ENCODE data around the gene CASR.

Gene CASR

DNA sequence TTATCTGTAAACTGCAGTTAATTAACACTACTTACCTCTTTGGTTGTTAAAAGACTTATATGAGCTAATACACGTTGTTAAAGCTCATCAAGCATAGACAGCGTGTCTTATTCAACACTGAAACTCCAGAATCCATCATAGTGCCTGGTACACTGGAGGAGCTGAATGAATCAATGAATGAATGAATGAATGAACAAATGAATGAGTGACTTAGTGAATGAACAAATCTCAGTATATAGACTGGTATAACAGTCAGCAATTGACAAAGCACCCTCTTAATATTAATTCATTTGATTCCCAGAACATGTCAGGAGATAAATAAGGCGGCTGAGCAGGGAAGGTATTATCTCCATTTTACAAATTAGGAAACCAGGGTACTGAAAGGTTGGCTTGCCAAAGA is 7.1 kb downstream of the CASR start:
- no peak overlapping the region for H2BK15ac ChIP-seq (ENCODE audit: low read length)
- peaks cover 0 to 34% (median 4%) of the 10 kb centered on the region in 3 experiments for H3K27me3 ChIP-seq (ENCODE audit: control insufficient read depth in 3 of 3, insufficient read depth in 3 of 3, low read depth in 1 of 3, low read length in 3 of 3)
- H3K9me3 ChIP-seq (replicated peaks in 1 of 2; ENCODE audit: control insufficient read depth in 2 of 2, insufficient read depth in 1 of 2, low read depth in 1 of 2, low read length in 2 of 2): peaks cover 0 to 1% of the 10 kb centered on the region in 2 donors
- no peak overlapping the region for H2BK5ac ChIP-seq (ENCODE audit: low read length)
- no peak overlapping the region for H2BK12ac ChIP-seq (ENCODE audit: low read length)
- WGBS, 2 donors (ENCODE audit: extremely low coverage in 2 of 2, insufficient read length in 2 of 2, insufficient replicate concordance in 1 of 2): no CpG with 5 or more reads among the region's 3 CpGs
- H4K8ac ChIP-seq (ENCODE audit: low read depth, low read length): no peak overlapping the region
- H3K4me3 ChIP-seq (ENCODE audit: low read length in 2 of 2): no peak overlapping the region
- no peak overlapping the region for H3K4me2 ChIP-seq (ENCODE audit: insufficient read depth, low read length, poor library complexity, severe bottlenecking)
- no peak overlapping the region for H2BK120ac ChIP-seq (ENCODE audit: low read depth, low read length)
- H3K14ac ChIP-seq (ENCODE audit: low read length): no peak overlapping the region
- no peak overlapping the region for H3K9ac ChIP-seq (ENCODE audit: low read depth, low read length, poor library complexity)
- DNase-seq (ENCODE audit: low spot score): no peak
- H3K36me3 ChIP-seq (replicated peaks in 1 of 2; ENCODE audit: control insufficient read depth in 2 of 2, insufficient read depth in 2 of 2, low read length in 2 of 2): no peaks in the 10 kb centered on the region
- no peak overlapping the region for H2AK5ac ChIP-seq (ENCODE audit: low read depth, low read length)
- H3K4ac ChIP-seq (ENCODE audit: low read length): no peak overlapping the region
- no peaks in the 10 kb centered on the region for H3K79me1 ChIP-seq (ENCODE audit: low read depth, low read length)
- no peak overlapping the region for H4K91ac ChIP-seq (ENCODE audit: low read depth, low read length, poor library complexity)
- H2AFZ ChIP-seq (ENCODE audit: low read length): no peak overlapping the region
- no peak overlapping the region for H3K23ac ChIP-seq (ENCODE audit: low read depth, low read length, poor library complexity)
- no peak overlapping the region for H3K27ac ChIP-seq (replicated peaks; ENCODE audit: low read length)
- no peak overlapping the region for H3K18ac ChIP-seq (ENCODE audit: low read length)
- H3K4me1 ChIP-seq (ENCODE audit: control insufficient read depth in 2 of 2, insufficient read depth in 1 of 2, low read depth in 1 of 2, low read length in 2 of 2): no peaks in the 10 kb centered on the region

DNA sequence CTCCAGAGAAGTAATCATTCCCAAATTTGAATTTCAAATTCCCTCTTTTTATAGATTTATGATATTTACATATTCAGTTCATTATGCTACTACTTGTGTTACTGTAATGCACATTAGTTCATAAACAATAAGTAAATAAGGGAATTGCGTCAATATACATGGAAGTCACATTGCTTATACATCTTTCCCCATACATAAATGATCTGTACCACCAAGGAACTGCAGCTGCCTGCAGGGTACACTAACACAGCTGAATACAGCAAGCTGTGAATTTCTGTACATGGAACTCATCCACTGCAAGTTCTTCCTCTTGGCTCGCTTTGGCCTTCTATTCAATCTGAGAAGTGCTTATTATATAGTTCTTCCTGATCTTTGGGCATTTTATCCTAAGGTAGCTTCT is 15.5 kb downstream of the CASR start:
- no peak overlapping the region for H3K4me2 ChIP-seq (ENCODE audit: insufficient read depth, low read length, poor library complexity, severe bottlenecking)

DNA sequence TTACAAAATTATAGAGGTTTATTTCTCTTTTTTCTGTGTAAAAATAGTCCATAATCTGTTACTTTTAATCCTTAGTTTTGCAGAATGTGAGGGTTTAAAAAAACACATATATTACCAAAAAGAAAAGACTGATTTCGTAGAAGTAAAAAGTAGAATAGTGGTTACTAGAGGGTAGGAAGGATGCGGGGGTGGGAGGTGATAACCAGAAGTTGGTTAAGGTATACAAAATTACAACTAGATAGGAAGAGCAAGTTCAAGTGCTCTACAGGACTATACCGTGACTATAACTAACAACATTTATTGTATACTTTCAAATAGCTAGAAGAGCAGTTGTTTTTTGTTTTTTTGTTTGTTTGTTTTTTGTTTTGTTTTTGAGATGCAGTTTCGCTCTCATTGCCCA is 16.1 kb downstream of the CASR start:
- H3K18ac ChIP-seq (ENCODE audit: low read length): no peak overlapping the region
- no peaks in the 10 kb centered on the region for H3K79me1 ChIP-seq (ENCODE audit: low read depth, low read length)
- H2BK5ac ChIP-seq (ENCODE audit: low read length): no peak overlapping the region
- H4K8ac ChIP-seq (ENCODE audit: low read depth, low read length): no peak overlapping the region
- no peak overlapping the region for H2BK120ac ChIP-seq (ENCODE audit: low read depth, low read length)
- H3K9me3 ChIP-seq (replicated peaks in 1 of 2; ENCODE audit: control insufficient read depth in 2 of 2, insufficient read depth in 1 of 2, low read depth in 1 of 2, low read length in 2 of 2): no peaks in the 10 kb centered on the region
- H4K91ac ChIP-seq (ENCODE audit: low read depth, low read length, poor library complexity): no peak overlapping the region
- H3K4me2 ChIP-seq (ENCODE audit: insufficient read depth, low read length, poor library complexity, severe bottlenecking): no peak overlapping the region
- no peak overlapping the region for H3K4me3 ChIP-seq (ENCODE audit: low read length in 2 of 2)
- no peak overlapping the region for H2AK5ac ChIP-seq (ENCODE audit: low read depth, low read length)
- no peak overlapping the region for H3K23ac ChIP-seq (ENCODE audit: low read depth, low read length, poor library complexity)
- no peak for DNase-seq (ENCODE audit: low spot score)
- no peak overlapping the region for H3K27ac ChIP-seq (replicated peaks; ENCODE audit: low read length)
- H3K36me3 ChIP-seq (replicated peaks in 1 of 2; ENCODE audit: control insufficient read depth in 2 of 2, insufficient read depth in 2 of 2, low read length in 2 of 2): no peaks in the 10 kb centered on the region
- H2BK15ac ChIP-seq (ENCODE audit: low read length): no peak overlapping the region
- WGBS, 2 donors (ENCODE audit: extremely low coverage in 2 of 2, insufficient read length in 2 of 2, insufficient replicate concordance in 1 of 2): no CpG with 5 or more reads among the region's 4 CpGs
- no peak overlapping the region for H2AFZ ChIP-seq (ENCODE audit: low read length)
- H3K4ac ChIP-seq (ENCODE audit: low read length): no peak overlapping the region
- H3K27me3 ChIP-seq (ENCODE audit: control insufficient read depth in 3 of 3, insufficient read depth in 3 of 3, low read depth in 1 of 3, low read length in 3 of 3): peaks cover 0 to 3% (median 0%) of the 10 kb centered on the region in 3 experiments
- no peak overlapping the region for H3K14ac ChIP-seq (ENCODE audit: low read length)
- H3K9ac ChIP-seq (ENCODE audit: low read depth, low read length, poor library complexity): no peak overlapping the region
- H2BK12ac ChIP-seq (ENCODE audit: low read length): no peak overlapping the region
- no peaks in the 10 kb centered on the region for H3K4me1 ChIP-seq (ENCODE audit: control insufficient read depth in 2 of 2, insufficient read depth in 1 of 2, low read depth in 1 of 2, low read length in 2 of 2)

More for the DNA sequence above, 15.5 kb downstream of the CASR start:
- no peaks in the 10 kb centered on the region for H3K36me3 ChIP-seq (replicated peaks in 1 of 2; ENCODE audit: control insufficient read depth in 2 of 2, insufficient read depth in 2 of 2, low read length in 2 of 2)
- DNase-seq (ENCODE audit: low spot score): no peak
- no peak overlapping the region for H3K4ac ChIP-seq (ENCODE audit: low read length)
- H3K4me1 ChIP-seq (ENCODE audit: control insufficient read depth in 2 of 2, insufficient read depth in 1 of 2, low read depth in 1 of 2, low read length in 2 of 2): no peaks in the 10 kb centered on the region
- H3K23ac ChIP-seq (ENCODE audit: low read depth, low read length, poor library complexity): no peak overlapping the region
- no peak overlapping the region for H2BK12ac ChIP-seq (ENCODE audit: low read length)
- H3K27ac ChIP-seq (replicated peaks; ENCODE audit: low read length): no peak overlapping the region
- no peak overlapping the region for H2AK5ac ChIP-seq (ENCODE audit: low read depth, low read length)
- no peak overlapping the region for H3K4me3 ChIP-seq (ENCODE audit: low read length in 2 of 2)
- no peak overlapping the region for H2BK5ac ChIP-seq (ENCODE audit: low read length)
- H3K9ac ChIP-seq (ENCODE audit: low read depth, low read length, poor library complexity): no peak overlapping the region
- no peak overlapping the region for H2BK15ac ChIP-seq (ENCODE audit: low read length)
- H3K27me3 ChIP-seq (ENCODE audit: control insufficient read depth in 3 of 3, insufficient read depth in 3 of 3, low read depth in 1 of 3, low read length in 3 of 3): peaks cover 0 to 3% (median 0%) of the 10 kb centered on the region in 3 experiments
- no peak overlapping the region for H4K8ac ChIP-seq (ENCODE audit: low read depth, low read length)
- no peak overlapping the region for H2BK120ac ChIP-seq (ENCODE audit: low read depth, low read length)
- no peak overlapping the region for H2AFZ ChIP-seq (ENCODE audit: low read length)
- H3K14ac ChIP-seq (ENCODE audit: low read length): no peak overlapping the region
- H3K18ac ChIP-seq (ENCODE audit: low read length): no peak overlapping the region
- H4K91ac ChIP-seq (ENCODE audit: low read depth, low read length, poor library complexity): no peak overlapping the region
- WGBS, 2 donors (ENCODE audit: extremely low coverage in 2 of 2, insufficient read length in 2 of 2, insufficient replicate concordance in 1 of 2): no CpG with 5 or more reads among the region's 2 CpGs
- H3K79me1 ChIP-seq (ENCODE audit: low read depth, low read length): no peaks in the 10 kb centered on the region
- H3K9me3 ChIP-seq (replicated peaks in 1 of 2; ENCODE audit: control insufficient read depth in 2 of 2, insufficient read depth in 1 of 2, low read depth in 1 of 2, low read length in 2 of 2): no peaks in the 10 kb centered on the region

DNA sequence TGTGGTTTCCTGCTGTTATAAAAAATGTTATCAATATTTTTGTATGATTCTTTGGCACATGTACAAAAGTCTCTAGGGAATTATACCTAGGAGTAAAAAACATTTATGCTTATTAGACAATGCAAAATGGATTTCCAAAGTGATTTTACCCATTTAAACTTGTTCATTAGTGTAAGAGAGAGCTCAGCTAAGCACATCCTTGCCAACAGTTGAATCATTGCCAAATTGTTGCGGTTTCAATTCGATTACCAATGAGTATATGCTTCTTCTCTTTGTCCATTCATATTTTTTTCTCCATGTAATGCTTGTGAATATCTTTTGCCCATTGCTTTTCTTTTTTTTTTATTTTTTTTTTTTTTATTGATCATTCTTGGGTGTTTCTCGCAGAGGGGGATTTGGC is 17.2 kb downstream of the CASR start:
- Histone ChIP-seq H3K4me1 (ENCODE audit: control insufficient read depth in 2 of 2, insufficient read depth in 1 of 2, low read depth in 1 of 2, low read length in 2 of 2) (no peaks in the 10 kb centered on the region), H3K36me3 (replicated peaks in 1 of 2; ENCODE audit: control insufficient read depth in 2 of 2, insufficient read depth in 2 of 2, low read length in 2 of 2) (no peaks in the 10 kb centered on the region), H2BK120ac (ENCODE audit: low read depth, low read length) (no peak overlapping the region), H2BK12ac (ENCODE audit: low read length) (no peak overlapping the region), H3K4me3 (ENCODE audit: low read length in 2 of 2) (no peak overlapping the region), H3K27me3 (ENCODE audit: control insufficient read depth in 3 of 3, insufficient read depth in 3 of 3, low read depth in 1 of 3, low read length in 3 of 3) (no peaks in the 10 kb centered on the region), H4K91ac (ENCODE audit: low read depth, low read length, poor library complexity) (no peak overlapping the region), H3K9me3 (replicated peaks in 1 of 2; ENCODE audit: control insufficient read depth in 2 of 2, insufficient read depth in 1 of 2, low read depth in 1 of 2, low read length in 2 of 2) (no peaks in the 10 kb centered on the region), H2AK5ac (ENCODE audit: low read depth, low read length) (no peak overlapping the region), H3K18ac (ENCODE audit: low read length) (no peak overlapping the region), H3K4me2 (ENCODE audit: insufficient read depth, low read length, poor library complexity, severe bottlenecking) (no peak overlapping the region), H3K79me1 (ENCODE audit: low read depth, low read length) (no peaks in the 10 kb centered on the region), H3K9ac (ENCODE audit: low read depth, low read length, poor library complexity) (no peak overlapping the region), H3K4ac (ENCODE audit: low read length) (no peak overlapping the region), H2BK15ac (ENCODE audit: low read length) (no peak overlapping the region), H3K14ac (ENCODE audit: low read length) (no peak overlapping the region), H2AFZ (ENCODE audit: low read length) (no peak overlapping the region), H4K8ac (ENCODE audit: low read depth, low read length) (no peak overlapping the region), H3K23ac (ENCODE audit: low read depth, low read length, poor library complexity) (no peak overlapping the region), H2BK5ac (ENCODE audit: low read length) (no peak overlapping the region), H3K27ac (replicated peaks; ENCODE audit: low read length) (no peak overlapping the region)
- no CpG with 5 or more reads among the region's 3 CpGs for WGBS, 2 donors (ENCODE audit: extremely low coverage in 2 of 2, insufficient read length in 2 of 2, insufficient replicate concordance in 1 of 2)
- DNase-seq (ENCODE audit: low spot score): no peak

Measured in neuronal stem cell (in vitro differentiated cells).